Measurements from ENCODE around the gene TMEM80.

The TMEM80 gene

GRCh38 chr11:702462-703461, 7.1 kb downstream of the TMEM80 start:
- no peak for DNase-seq

DNA sequence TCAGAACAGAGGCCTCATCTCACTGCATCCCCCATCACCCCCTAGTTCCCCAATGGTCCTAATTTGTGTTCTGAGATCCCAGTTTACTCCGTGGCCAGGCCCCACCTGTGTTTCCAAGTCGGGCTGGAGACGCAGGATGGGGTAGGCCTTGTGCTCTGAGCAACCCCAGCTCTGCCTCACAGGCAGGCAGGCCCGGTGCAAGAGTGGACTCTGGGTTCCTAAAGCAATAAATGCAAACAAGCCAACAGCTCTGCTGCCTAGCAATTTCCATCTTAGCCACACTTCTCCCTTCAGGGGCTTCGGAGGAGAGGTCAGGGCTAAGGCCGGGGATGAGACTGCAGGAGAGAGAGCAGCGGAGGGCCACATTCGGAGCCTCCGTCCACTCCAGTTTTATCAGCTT, 7.9 kb downstream of the TMEM80 start:
- DNase-seq: no peak

- DNase-seq: no peak
These were observed 8.6 kb downstream of the TMEM80 start for GRCh38 chr11:704228-704674.

DNA sequence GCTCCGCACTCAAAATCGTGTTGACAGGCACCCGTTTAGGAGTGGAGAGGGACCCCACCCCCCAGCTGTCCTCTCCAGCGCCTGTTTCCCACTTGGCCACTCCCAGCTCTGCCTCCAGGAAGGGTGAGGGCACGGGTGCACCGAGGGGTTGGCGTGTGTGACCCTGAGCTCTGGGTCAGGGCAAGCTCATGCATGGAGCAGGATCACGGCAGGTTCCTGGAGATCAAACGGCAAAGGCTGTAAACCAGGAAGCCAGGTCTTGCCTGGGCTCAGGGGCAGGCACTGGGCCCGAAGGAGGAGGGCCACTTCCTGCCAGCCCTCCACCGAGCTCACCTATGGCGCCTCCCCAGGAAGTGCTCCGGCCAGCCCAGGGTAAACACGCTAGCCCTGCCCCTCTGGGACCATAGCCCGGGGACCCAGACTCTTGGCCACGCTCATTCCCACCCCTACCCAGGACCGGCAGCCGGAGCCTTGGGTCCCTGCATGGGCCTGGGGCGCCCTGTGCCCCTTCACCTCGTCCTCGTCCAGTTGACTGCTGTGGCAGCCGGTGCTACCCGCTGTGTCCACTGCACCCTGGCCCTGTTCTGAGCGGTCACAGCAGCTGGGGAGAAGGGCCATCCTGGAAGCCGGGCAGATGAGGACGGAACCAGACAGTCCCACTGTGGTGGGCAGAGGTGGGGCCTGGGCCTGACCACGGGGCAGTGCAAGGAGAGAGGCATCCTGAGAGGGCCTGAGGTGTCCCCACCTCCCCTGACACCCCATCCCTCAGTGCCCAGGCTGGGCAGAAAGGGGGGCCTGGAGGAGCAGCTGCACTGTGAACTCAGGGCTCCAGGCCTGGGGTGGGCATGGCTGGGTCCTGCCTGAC, 9.4 kb downstream of the TMEM80 start:
- no peak for DNase-seq

DNA sequence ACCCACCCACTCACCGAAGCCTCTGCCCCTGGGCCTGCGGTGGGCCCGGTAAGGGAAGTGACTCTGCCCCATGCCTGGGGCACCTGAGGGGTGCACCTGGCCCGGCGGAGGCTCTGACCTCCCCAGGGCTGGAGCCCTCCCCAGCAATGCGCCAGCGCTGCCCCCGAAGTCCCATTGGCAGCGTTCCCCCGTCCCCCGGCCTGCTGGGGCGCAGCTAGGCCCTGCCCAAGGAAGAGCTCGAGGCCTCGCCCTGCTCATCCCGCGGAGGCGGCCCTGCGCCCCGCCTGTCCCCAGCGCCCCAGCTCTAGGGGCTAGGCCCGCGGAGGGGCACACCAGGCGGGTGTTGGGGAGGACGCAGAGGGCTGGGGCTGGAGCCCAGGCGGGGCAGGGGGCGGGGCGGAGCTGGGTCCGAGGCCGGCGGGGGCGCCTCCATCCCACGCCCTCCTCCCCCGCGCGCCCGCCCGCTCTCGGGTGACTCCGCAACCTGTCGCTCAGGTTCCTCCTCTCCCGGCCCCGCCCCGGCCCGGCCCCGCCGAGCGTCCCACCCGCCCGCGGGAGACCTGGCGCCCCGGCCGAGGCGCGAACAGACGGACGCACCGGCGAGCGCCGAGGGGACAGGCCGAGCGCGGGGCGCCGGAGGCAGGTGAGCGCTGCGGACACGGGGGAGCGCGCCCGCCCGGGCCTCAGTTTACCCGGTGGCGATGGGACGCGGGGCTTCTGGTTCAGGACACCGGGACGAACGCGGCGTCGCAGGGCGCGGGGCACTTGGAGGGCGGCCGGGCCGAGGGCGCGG, 10.2 kb downstream of the TMEM80 start, which contains the start of gene EPS8L2:
EPS8L2 (plus strand) TSS at position 586 of the 793 bp plus-strand sequence. CDS start 3,177 bp downstream, outside the sequence.
- DNase-seq: no peak

GRCh38 chr11:706439-706956, 10.9 kb downstream of the TMEM80 start:
- DNase-seq: no peak

- DNase-seq: no peak
These were observed 11.6 kb downstream of the TMEM80 start for GRCh38 chr11:706957-707816.

DNA sequence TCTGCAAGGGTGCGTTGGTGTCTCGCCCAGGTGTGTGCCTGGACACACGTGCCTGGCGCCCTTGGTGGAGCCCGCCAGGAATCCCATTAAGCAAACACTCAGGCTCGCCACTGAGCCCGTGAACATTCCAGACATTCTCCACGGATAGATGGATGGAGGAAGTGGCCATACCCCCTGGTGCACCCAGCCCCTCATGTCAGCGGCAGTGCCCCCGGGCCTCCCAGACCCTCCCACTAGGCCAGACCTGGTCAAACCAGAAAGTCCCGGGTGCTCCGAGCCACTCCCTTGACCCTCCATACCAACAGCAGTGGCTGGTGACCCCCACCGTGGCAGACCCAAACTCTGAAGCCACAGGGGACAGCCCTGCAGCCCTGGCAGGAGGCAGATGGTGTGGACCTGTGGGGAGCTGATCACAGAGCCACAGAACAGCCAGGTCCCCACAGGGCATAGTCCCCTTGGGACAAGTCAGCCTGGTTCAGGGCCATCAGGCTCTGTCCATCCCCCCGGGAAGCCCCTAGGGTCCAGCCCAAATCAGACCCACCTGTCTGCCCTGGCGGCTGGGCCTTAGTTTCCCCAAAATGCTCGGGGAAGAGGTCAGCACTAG, 12.3 kb downstream of the TMEM80 start:
- DNase-seq: no peak

GRCh38 chr11:708511-708910, 12.9 kb downstream of the TMEM80 start:
- DNase-seq: no peak

GRCh38 chr11:709109-709997, 13.7 kb downstream of the TMEM80 start:
- DNase-seq: no peak

GRCh38 chr11:714436-714835, 18.8 kb downstream of the TMEM80 start:
- DNase-seq: no peak

- no peak for DNase-seq
These were observed 23.8 kb downstream of the TMEM80 start for GRCh38 chr11:719214-720016.

DNA sequence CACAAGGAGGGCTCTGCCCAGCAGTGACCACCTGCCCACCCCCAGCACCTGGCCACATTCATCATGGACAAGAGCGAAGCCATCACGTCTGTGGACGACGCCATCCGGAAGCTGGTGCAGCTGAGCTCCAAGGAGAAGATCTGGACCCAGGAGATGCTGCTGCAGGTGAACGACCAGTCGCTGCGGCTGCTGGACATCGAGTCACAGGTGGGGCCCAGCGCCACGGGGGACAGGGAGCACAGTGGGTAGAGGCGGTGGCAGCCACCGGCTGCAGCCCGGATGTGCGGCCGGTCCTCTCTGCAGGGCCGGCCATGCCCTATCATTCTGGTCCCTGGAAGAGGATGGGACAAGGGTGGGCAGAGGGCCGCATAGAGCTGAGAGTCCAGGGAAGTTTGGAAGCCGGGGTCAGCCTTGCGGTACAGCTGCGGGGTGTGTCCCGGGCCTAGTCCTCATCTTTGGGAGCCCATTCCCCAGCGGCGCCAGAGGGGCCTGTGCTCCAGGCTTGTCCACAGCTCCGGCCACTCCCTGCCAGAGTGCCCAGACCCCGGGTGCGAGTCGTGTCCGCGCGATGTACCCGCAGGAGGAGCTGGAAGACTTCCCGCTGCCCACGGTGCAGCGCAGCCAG, 24.5 kb downstream of the TMEM80 start:
- DNase-seq: no peak

DNA sequence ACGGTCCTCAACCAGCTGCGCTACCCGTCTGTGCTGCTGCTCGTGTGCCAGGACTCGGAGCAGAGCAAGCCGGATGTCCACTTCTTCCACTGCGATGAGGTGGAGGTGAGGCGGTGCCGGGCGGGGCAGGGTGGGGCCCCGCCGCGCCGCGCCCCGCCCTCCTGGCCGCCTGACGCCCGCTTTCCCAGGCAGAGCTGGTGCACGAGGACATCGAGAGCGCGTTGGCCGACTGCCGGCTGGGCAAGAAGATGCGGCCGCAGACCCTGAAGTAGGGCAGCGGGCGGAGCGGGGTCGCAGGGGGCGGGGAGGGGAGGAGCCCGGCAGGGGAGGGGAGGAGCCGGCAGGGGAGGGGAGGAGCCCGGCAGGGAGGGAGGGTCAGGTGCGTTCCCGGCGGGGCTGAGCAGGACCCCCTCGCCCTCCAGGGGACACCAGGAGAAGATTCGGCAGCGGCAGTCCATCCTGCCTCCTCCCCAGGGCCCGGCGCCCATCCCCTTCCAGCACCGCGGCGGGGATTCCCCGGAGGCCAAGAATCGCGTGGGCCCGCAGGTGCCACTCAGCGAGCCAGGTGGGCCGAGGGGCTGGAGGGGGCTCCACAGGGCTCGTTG, 25.1 kb downstream of the TMEM80 start:
- DNase-seq: no peak

GRCh38 chr11:721247-721740, 25.7 kb downstream of the TMEM80 start:
- no peak for DNase-seq

- DNase-seq: no peak
These were observed 26.2 kb downstream of the TMEM80 start for GRCh38 chr11:721741-722345.

DNA sequence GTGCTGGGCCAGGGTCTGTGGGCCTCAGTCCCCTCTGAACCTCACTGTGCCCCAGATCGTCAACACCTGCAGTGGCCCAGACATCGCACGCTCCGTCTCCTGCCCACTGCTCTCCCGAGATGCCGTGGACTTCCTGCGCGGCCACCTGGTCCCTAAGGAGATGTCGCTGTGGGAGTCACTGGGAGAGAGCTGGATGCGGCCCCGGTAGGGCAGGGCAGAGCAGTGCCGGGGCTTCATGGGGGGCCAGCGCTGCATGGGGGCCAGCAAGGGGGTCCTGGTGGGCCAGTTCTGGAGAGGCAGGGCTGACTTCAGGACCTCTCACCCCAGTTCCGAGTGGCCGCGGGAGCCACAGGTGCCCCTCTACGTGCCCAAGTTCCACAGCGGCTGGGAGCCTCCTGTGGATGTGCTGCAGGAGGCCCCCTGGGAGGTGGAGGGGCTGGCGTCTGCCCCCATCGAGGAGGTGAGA, 26.8 kb downstream of the TMEM80 start:
- DNase-seq: no peak
